Chondrocyte (in vitro differentiated cells): ENCODE data around the gene TMEM63C. TPM values are rescaled to one million over a fixed set of nuclear protein-coding genes. Genes with fewer than 3 reads are reported as not detected.

Experiments used
- DNase-seq: peaks from one replicate; pipeline ENCODE4 v3.0.0; 2021; ENCODE audit warnings: mixed read lengths, low spot score
- H3K27ac Mint-ChIP-seq: one replicate; pipeline ENCODE4 v1.8.0; 2021; ENCODE audit warnings: mild to moderate bottlenecking, moderate library complexity, mixed read lengths; ENCODE audit not compliant: unreplicated experiment
- H3K27me3 Mint-ChIP-seq: 2 replicates; pipeline ENCODE4 v1.8.0; 2021; ENCODE audit warnings: low read depth, mixed read lengths
- H3K36me3 Mint-ChIP-seq: 2 replicates; pipeline ENCODE4 v1.8.0; 2021; ENCODE audit warnings: low read depth, mixed read lengths
- H3K4me1 Mint-ChIP-seq: 2 replicates; pipeline ENCODE4 v1.8.0; 2021; ENCODE audit warnings: low read depth, mild to moderate bottlenecking, mixed read lengths
- H3K4me3 Mint-ChIP-seq: one replicate; pipeline ENCODE4 v1.8.0; 2021; ENCODE audit warnings: mild to moderate bottlenecking, moderate library complexity, mixed read lengths; ENCODE audit not compliant: unreplicated experiment
- H3K9me3 Mint-ChIP-seq: 2 replicates; pipeline ENCODE4 v1.8.0; 2021; ENCODE audit warnings: low read depth, mixed read lengths
- total RNA-seq: library from RNA; stranded (reverse); gene quantifications from 3 replicates; pipeline ENCODE4 v1.2.1, GENCODE V29; 2021
- TF ChIP-seq, protein P1 (sequence below): fragments of 200-600 bp; sonication (generic); IDR thresholded peaks from 2 replicates; pipeline ENCODE4 v1.5.0; 2021; ENCODE audit warnings: antibody characterized with exemption, mild to moderate bottlenecking, moderate library complexity

The TMEM63C gene
- total RNA-seq, 1 donor from 2014 or later = 10.3 TPM

DNA sequence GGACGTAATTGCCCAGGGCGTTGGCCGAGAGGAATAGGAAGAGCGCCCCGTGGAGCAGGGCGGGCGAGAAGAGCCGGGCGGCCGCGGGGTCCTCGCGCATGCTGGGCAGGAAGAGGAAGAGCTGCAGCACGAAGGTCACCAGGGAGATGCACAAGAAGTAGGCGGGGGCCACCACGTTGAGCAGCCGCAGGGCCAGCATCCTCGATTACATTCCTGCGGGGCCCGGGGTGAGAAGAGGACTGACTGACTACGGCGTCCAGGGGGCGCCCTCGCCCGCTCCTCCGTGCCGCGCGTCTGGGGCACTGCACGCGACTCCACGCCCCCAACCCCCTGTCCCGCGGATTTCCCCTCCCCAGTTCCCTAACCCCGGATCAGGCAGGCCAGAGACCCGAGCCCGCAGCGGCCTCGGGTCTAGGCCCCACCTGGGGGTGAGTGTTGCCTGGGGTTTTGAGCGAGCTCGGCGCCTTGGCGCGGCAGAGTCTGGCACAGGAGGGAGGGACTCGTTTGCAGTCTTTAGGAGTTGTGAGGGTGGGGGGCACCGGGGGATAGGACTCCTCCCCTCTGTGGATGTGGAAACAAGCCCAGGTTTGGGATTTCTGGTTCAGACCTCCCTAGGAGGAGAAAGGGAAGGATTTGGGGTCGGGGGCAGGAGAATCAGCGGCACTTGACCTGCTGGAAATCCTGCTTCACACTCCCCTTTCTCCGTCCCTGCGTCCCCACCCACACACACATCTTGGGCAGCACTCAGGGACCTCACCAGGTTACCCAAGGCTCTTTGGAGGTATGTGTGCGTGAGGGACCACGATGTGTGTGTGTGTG lies 41.8 kb upstream of the TMEM63C start:
- TF ChIP-seq, protein P1, sequence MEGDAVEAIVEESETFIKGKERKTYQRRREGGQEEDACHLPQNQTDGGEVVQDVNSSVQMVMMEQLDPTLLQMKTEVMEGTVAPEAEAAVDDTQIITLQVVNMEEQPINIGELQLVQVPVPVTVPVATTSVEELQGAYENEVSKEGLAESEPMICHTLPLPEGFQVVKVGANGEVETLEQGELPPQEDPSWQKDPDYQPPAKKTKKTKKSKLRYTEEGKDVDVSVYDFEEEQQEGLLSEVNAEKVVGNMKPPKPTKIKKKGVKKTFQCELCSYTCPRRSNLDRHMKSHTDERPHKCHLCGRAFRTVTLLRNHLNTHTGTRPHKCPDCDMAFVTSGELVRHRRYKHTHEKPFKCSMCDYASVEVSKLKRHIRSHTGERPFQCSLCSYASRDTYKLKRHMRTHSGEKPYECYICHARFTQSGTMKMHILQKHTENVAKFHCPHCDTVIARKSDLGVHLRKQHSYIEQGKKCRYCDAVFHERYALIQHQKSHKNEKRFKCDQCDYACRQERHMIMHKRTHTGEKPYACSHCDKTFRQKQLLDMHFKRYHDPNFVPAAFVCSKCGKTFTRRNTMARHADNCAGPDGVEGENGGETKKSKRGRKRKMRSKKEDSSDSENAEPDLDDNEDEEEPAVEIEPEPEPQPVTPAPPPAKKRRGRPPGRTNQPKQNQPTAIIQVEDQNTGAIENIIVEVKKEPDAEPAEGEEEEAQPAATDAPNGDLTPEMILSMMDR = peak; percentile 80
- H3K4me1 Mint-ChIP-seq = peaks cover 19% of the 10 kb centered on the region
- H3K4me3 Mint-ChIP-seq = peak overlapping the region; percentile 60
- DNase-seq = no peak
- peaks cover 66% of the 10 kb centered on the region for H3K27me3 Mint-ChIP-seq
- H3K9me3 Mint-ChIP-seq = no peaks in the 10 kb centered on the region
- H3K36me3 Mint-ChIP-seq = peaks cover 2% of the 10 kb centered on the region
- H3K27ac Mint-ChIP-seq = no peak overlapping the region

GRCh38 chr14:77140359-77141213 lies 41.0 kb upstream of the TMEM63C start:
- peaks cover 2% of the 10 kb centered on the region for H3K36me3 Mint-ChIP-seq
- TF ChIP-seq, protein P1 = no peak
- no peak overlapping the region for H3K27ac Mint-ChIP-seq
- peak overlapping the region; percentile 60 for H3K4me3 Mint-ChIP-seq
- H3K27me3 Mint-ChIP-seq = peaks cover 66% of the 10 kb centered on the region
- H3K9me3 Mint-ChIP-seq = no peaks in the 10 kb centered on the region
- DNase-seq = no peak
- peaks cover 19% of the 10 kb centered on the region for H3K4me1 Mint-ChIP-seq

GRCh38 chr14:77141214-77142004 lies 40.2 kb upstream of the TMEM63C start, which contains the start of gene ZDHHC22:
ZDHHC22 (minus strand) TSS chr14:77141791; CDS start chr14:77139738, 2,053 bp downstream.
- Mint-ChIP-seq H3K4me3 (peak within 1 kb of the TSS; percentile 65), H3K4me1 (peaks cover 19% of the 10 kb centered on the region), H3K27ac (no peak within 1 kb of the TSS), H3K27me3 (peaks cover 71% of the 10 kb centered on the region), H3K9me3 (no peaks in the 10 kb centered on the region), H3K36me3 (peaks cover 2% of the 10 kb centered on the region)
- DNase-seq = no peak
- TF ChIP-seq, protein P1 = peak; percentile 79

GRCh38 chr14:77142005-77142800 lies 39.4 kb upstream of the TMEM63C start:
- TF ChIP-seq, protein P1 = no peak
- Mint-ChIP-seq H3K9me3 (no peaks in the 10 kb centered on the region), H3K27ac (no peak overlapping the region), H3K4me3 (peak overlapping the region; percentile 65), H3K36me3 (peaks cover 2% of the 10 kb centered on the region), H3K27me3 (peaks cover 73% of the 10 kb centered on the region), H3K4me1 (peaks cover 19% of the 10 kb centered on the region)
- DNase-seq = no peak
